B cell (primary cell): ENCODE measurements around the gene FCGBP.
"Not testable (repeated sequence)": the region's sequence is repeated elsewhere in the genome, so short reads cannot be mapped to it uniquely, and the experiment has no call there.

Source experiments
- EZH2 ChIP-seq: IDR thresholded peaks from 2 replicates; pipeline ENCODE4 v1.6.1; 2012; ENCODE audit warnings: borderline replicate concordance, low read depth, mild to moderate bottlenecking, moderate library complexity, low read length; ENCODE audit not compliant: insufficient read depth, poor library complexity, severe bottlenecking
- TF ChIP-seq, protein P1 (sequence below): fragments of 200-600 bp; IDR thresholded peaks from one replicate; pipeline ENCODE4 v1.8.0; 2022; ENCODE audit warnings: antibody characterized with exemption, mild to moderate bottlenecking

GRCh38 chr19:39957886-39958285 lies 23.5 kb upstream of the FCGBP start:
- not testable (repeated sequence) for TF ChIP-seq EZH2
- TF ChIP-seq, protein P1, sequence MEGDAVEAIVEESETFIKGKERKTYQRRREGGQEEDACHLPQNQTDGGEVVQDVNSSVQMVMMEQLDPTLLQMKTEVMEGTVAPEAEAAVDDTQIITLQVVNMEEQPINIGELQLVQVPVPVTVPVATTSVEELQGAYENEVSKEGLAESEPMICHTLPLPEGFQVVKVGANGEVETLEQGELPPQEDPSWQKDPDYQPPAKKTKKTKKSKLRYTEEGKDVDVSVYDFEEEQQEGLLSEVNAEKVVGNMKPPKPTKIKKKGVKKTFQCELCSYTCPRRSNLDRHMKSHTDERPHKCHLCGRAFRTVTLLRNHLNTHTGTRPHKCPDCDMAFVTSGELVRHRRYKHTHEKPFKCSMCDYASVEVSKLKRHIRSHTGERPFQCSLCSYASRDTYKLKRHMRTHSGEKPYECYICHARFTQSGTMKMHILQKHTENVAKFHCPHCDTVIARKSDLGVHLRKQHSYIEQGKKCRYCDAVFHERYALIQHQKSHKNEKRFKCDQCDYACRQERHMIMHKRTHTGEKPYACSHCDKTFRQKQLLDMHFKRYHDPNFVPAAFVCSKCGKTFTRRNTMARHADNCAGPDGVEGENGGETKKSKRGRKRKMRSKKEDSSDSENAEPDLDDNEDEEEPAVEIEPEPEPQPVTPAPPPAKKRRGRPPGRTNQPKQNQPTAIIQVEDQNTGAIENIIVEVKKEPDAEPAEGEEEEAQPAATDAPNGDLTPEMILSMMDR = not testable (repeated sequence)
